Activated gamma-delta T cell (primary cell): Measurements from ENCODE around the gene SYNJ2BP.

Experiments
- DNase-seq: peaks from one replicate; lab custom pipeline; 2025; lab: John Stamatoyannopoulos, UW

The SYNJ2BP gene

GRCh38 chr14:70392676-70393075 lies 24.2 kb downstream of the SYNJ2BP start:
- no peak for DNase-seq

- DNase-seq: no peak
Measured at GRCh38 chr14:70391493-70392391, 25.1 kb downstream of the SYNJ2BP start.

- no peak for DNase-seq
Measured at GRCh38 chr14:70382536-70382935, 34.4 kb downstream of the SYNJ2BP start.

- no peak for DNase-seq
Measured at GRCh38 chr14:70380824-70381223, 36.1 kb downstream of the SYNJ2BP start.

GRCh38 chr14:70378696-70379095 lies 38.2 kb downstream of the SYNJ2BP start:
- DNase-seq: no peak
